ENCODE measurements around the gene PDCD4. TPM values are rescaled to one million over a fixed set of nuclear protein-coding genes. Genes with fewer than 3 reads are reported as not detected.

The PDCD4 gene
- total RNA-seq, 1 donor from 2014 or later, result 55.5 TPM

GRCh38 chr10:110841767-110842267 lies 29.9 kb upstream of the PDCD4 start:
- TF ChIP-seq CTCF (conservative IDR thresholded peaks at IDR 0.05; ENCODE audit: low read depth, low read length), result no peak
- DNase-seq (ENCODE audit: low read depth), result no peak
- no peak overlapping the region for H3K4me3 ChIP-seq (ENCODE audit: low read depth, low read length)

GRCh38 chr10:110842326-110842904 lies 29.3 kb upstream of the PDCD4 start:
- DNase-seq (ENCODE audit: low read depth), result no peak
- no peak for TF ChIP-seq CTCF (conservative IDR thresholded peaks at IDR 0.05; ENCODE audit: low read depth, low read length)
- no peak overlapping the region for H3K4me3 ChIP-seq (ENCODE audit: low read depth, low read length)

GRCh38 chr10:110843031-110843430 lies 28.7 kb upstream of the PDCD4 start:
- DNase-seq (ENCODE audit: low read depth), result no peak
- no peak for TF ChIP-seq CTCF (conservative IDR thresholded peaks at IDR 0.05; ENCODE audit: low read depth, low read length)
- H3K4me3 ChIP-seq (ENCODE audit: low read depth, low read length), result no peak overlapping the region

- TF ChIP-seq CTCF (conservative IDR thresholded peaks at IDR 0.05; ENCODE audit: low read depth, low read length), result no peak
- no peak overlapping the region for H3K4me3 ChIP-seq (ENCODE audit: low read depth, low read length)
- DNase-seq (ENCODE audit: low read depth), result no peak
Measured at GRCh38 chr10:110843796-110844616, 27.7 kb upstream of the PDCD4 start.

- DNase-seq (ENCODE audit: low read depth), result no peak
- TF ChIP-seq CTCF (conservative IDR thresholded peaks at IDR 0.05; ENCODE audit: low read depth, low read length), result no peak
- no peak overlapping the region for H3K4me3 ChIP-seq (ENCODE audit: low read depth, low read length)
Measured at GRCh38 chr10:110844617-110844881, 27.2 kb upstream of the PDCD4 start.

- no peak for TF ChIP-seq CTCF (conservative IDR thresholded peaks at IDR 0.05; ENCODE audit: low read depth, low read length)
- H3K4me3 ChIP-seq (ENCODE audit: low read depth, low read length), result no peak overlapping the region
- DNase-seq (ENCODE audit: low read depth), result no peak
Measured at GRCh38 chr10:110845192-110845755, 26.5 kb upstream of the PDCD4 start.

All from epithelial cell of proximal tubule (primary cell).